HK-2 (cell line): ENCODE results near the gene DPP4.
"Not testable (repeated sequence)": the region's sequence is repeated elsewhere in the genome, so short reads cannot be mapped to it uniquely, and the experiment has no call there.

Source experiments
- DNase-seq: peaks from one replicate; pipeline ENCODE4 v3.0.0-alpha.2; 2018; ENCODE audit not compliant: unreplicated experiment

Gene DPP4

GRCh38 chr2:161961061-161961460 lies 113.0 kb downstream of the DPP4 start:
- no peak for DNase-seq

GRCh38 chr2:161956738-161957137 lies 117.3 kb downstream of the DPP4 start:
- no peak for DNase-seq

GRCh38 chr2:161955211-161955610 lies 118.8 kb downstream of the DPP4 start:
- no peak for DNase-seq

- DNase-seq = no peak
These were observed 119.9 kb downstream of the DPP4 start for GRCh38 chr2:161954103-161954502.

GRCh38 chr2:161953367-161953766 lies 120.6 kb downstream of the DPP4 start:
- not testable (repeated sequence) for DNase-seq

GRCh38 chr2:161952783-161953191 lies 121.2 kb downstream of the DPP4 start:
- DNase-seq = no peak

GRCh38 chr2:161947836-161948235 lies 126.2 kb downstream of the DPP4 start:
- DNase-seq = no peak

GRCh38 chr2:161947406-161947805 lies 126.6 kb downstream of the DPP4 start:
- DNase-seq = no peak

GRCh38 chr2:161946489-161947107 lies 127.4 kb downstream of the DPP4 start:
- no peak for DNase-seq

- no peak for DNase-seq
These were observed 131.0 kb downstream of the DPP4 start for GRCh38 chr2:161943011-161943410.
